ENCODE results near the gene ARHGAP22. TPM values are rescaled to one million over a fixed set of nuclear protein-coding genes. Genes with fewer than 3 reads are reported as not detected.
A peak's percentile ranks its signal among the peaks of the same experiment; 100 is the strongest.

Gene ARHGAP22
- total RNA-seq, 1 donor from 2014 or later = 0.82 TPM

DNA sequence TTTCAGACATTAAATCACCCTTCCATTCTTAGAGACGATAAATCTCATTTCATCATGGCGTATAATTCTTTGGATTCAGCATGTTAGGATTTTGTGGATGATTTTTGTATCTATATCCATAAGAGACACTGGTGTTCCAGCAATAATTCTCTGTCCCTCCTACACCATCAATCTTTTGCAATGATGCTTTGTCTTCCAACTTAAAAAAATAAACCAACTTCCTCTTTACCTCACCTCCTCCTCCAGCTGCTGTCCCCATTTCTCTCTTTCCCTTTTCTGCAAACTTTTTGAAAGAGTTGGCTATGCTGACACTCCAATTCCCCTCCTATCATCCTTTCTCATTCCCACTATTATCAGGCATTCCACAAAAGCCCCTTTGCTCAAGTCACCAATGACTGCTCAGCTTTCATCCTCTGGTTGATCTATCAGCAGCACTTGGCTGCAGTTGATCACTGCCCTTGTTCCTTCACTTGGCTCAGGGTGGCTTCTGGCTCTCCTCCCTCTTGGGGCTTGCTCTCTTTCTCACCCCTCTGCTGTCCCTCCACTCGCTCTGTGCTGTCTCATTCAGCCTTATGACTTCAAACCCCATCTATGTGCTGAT is 130.0 kb downstream of the ARHGAP22 start:
- POLR2A ChIA-PET = no interaction called here
- DNase-seq = no peak
- Mint-ChIP-seq H3K4me1 (no peaks in the 10 kb centered on the region), H3K27ac (no peak overlapping the region), H3K4me3 (no peak overlapping the region), H3K27me3 (peaks cover 7% of the 10 kb centered on the region), H3K36me3 (ENCODE audit: low read depth) (no peaks in the 10 kb centered on the region), H3K9me3 (no peaks in the 10 kb centered on the region)
- ATAC-seq (ENCODE audit: low read depth) = no peak
- TF ChIP-seq, protein P1, sequence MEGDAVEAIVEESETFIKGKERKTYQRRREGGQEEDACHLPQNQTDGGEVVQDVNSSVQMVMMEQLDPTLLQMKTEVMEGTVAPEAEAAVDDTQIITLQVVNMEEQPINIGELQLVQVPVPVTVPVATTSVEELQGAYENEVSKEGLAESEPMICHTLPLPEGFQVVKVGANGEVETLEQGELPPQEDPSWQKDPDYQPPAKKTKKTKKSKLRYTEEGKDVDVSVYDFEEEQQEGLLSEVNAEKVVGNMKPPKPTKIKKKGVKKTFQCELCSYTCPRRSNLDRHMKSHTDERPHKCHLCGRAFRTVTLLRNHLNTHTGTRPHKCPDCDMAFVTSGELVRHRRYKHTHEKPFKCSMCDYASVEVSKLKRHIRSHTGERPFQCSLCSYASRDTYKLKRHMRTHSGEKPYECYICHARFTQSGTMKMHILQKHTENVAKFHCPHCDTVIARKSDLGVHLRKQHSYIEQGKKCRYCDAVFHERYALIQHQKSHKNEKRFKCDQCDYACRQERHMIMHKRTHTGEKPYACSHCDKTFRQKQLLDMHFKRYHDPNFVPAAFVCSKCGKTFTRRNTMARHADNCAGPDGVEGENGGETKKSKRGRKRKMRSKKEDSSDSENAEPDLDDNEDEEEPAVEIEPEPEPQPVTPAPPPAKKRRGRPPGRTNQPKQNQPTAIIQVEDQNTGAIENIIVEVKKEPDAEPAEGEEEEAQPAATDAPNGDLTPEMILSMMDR (IDR thresholded peaks at IDR 0.05) = no peak
- intact Hi-C loops (cut with micrococcal nuclease) = no loop called here
- CTCF ChIA-PET = no interaction called here

DNA sequence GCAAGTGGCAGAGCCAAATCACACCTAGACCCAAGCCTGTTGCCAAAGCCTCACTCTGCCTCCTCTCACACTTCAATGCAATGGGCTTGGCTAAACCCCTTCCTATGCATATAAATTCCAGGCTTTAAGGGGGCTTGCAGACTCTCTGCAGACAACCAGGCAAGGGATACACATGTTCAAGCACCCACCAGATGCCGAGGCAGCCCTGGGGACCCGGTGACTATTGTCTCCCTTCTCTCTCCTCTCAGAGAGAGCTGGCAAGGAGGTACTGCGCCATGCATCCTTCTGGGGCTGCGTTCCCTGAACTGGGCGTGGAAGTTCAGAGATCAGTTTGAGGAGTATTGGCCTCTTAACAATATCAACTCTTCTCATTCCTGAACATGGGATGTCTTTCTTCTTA is 131.2 kb downstream of the ARHGAP22 start:
- Mint-ChIP-seq H3K27ac (no peak overlapping the region), H3K4me1 (no peaks in the 10 kb centered on the region), H3K36me3 (ENCODE audit: low read depth) (no peaks in the 10 kb centered on the region), H3K9me3 (no peaks in the 10 kb centered on the region), H3K4me3 (no peak overlapping the region), H3K27me3 (no peaks in the 10 kb centered on the region)
- no peak for ATAC-seq (ENCODE audit: low read depth)
- TF ChIP-seq, protein P1 (IDR thresholded peaks at IDR 0.05) = no peak
- ChIA-PET POLR2A (no interaction called here), CTCF (no interaction called here)
- intact Hi-C loops (cut with micrococcal nuclease) = no loop called here
- DNase-seq = peak; percentile 4

DNA sequence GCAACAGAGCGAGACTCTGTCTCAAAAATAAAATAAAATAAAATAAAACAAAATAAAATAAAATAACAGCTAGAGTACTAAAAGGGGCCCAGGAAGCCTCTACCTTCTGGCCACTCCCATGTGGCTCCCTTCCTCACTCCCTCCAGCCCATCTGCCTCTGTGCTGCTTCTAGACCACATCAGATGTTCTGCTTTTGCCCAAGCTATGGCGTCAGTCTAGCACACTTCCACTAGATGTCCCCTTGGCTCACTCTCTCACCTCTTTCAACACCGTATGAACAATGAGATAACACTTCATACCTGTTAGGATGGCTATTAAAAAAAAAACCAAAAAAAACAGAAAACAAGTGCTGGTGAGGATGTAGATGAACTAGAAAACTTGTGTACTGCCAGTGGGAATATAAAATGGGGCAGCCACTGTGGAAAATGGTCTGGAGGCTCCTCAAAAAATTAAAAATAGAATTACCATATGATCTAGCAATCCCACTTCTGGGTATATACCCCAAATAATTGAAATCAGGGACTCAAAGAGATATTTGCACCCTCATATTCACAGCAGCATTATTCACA is 132.3 kb downstream of the ARHGAP22 start:
- CTCF ChIA-PET = no interaction called here

DNA sequence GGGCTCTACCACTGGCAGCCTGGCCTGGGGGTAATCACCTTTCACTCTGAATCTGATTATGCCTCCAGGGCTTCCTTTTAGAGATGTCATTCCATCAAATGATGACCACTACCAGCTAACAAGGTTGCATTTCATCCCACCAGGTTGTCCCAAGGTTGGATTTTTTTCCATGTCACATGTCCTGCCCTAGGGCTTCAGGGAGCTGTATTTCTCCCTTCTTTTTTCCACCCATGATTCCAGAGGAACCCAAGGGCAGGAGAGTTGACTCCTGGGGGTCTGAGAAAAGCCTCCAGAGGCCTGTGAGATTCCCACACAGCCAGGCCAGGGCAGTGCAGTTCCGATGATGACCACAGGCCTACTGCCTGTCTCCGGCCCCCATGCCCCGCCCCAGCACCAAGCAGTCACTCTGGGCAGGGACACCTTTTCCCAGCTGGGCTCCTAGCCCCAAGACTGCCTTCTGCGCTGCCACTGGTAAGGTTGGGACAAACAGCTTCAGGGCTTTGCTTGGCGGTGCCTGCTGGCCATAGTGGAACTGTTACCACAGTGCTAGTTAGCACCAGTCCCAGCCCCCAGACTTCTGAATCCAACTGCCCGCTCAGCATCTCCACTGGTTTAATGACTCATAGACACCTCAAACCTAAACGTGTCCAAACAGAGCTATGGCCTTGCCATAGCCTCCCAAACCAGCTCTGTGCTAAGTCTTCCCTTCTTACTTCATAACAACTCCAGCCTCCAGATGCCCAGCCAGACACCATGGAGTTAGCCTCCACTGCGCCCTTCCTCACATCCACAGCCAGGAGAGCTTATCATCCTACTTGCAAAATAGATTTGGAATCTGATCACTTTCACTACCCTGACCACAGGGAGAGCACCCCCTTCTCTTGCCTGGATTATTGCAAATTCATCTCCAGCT is 133.7 kb downstream of the ARHGAP22 start:
- ATAC-seq (ENCODE audit: low read depth) (no peak), DNase-seq (peak; percentile 8)
- ChIA-PET POLR2A (no interaction called here), CTCF (no interaction called here)
- no peaks in the 10 kb centered on the region for H3K27me3 Mint-ChIP-seq
- no peak overlapping the region for H3K4me3 Mint-ChIP-seq
- intact Hi-C loops (cut with micrococcal nuclease) = no loop called here
- TF ChIP-seq, protein P1 (IDR thresholded peaks at IDR 0.05) = no peak
- H3K36me3 Mint-ChIP-seq (ENCODE audit: low read depth) = no peaks in the 10 kb centered on the region
- no peaks in the 10 kb centered on the region for H3K9me3 Mint-ChIP-seq
- no peaks in the 10 kb centered on the region for H3K4me1 Mint-ChIP-seq
- no peak overlapping the region for H3K27ac Mint-ChIP-seq

More for the DNA sequence above, 132.3 kb downstream of the ARHGAP22 start:
- H3K4me1 Mint-ChIP-seq = no peaks in the 10 kb centered on the region
- no peak for DNase-seq
- POLR2A ChIA-PET = no interaction called here
- no peaks in the 10 kb centered on the region for H3K27me3 Mint-ChIP-seq
- no peaks in the 10 kb centered on the region for H3K9me3 Mint-ChIP-seq
- no peaks in the 10 kb centered on the region for H3K36me3 Mint-ChIP-seq (ENCODE audit: low read depth)
- H3K4me3 Mint-ChIP-seq = no peak overlapping the region
- no peak for ATAC-seq (ENCODE audit: low read depth)
- TF ChIP-seq, protein P1 (IDR thresholded peaks at IDR 0.05) = no peak
- H3K27ac Mint-ChIP-seq = no peak overlapping the region
- intact Hi-C loops (cut with micrococcal nuclease) = no loop called here

All from activated B cell treated with CpG ODN at 0.5 μM for 24 hours (primary cell).